Daoy (cell line): ENCODE results near the gene KRT72. TPM values are rescaled to one million over a fixed set of nuclear protein-coding genes. Genes with fewer than 3 reads are reported as not detected.
A peak's percentile ranks its signal among the peaks of the same experiment; 100 is the strongest.

Experiments used
- DNase-seq: peaks from one replicate; pipeline ENCODE4 v3.0.0-alpha.2; 2015; ENCODE audit warnings: low read depth
- total RNA-seq: library from RNA; depleted of rRNA; stranded (reverse); fragments of >200 nt; shearing (Covaris generic); gene quantifications from 2 replicates; pipeline ENCODE4 v1.2.3, GENCODE V29; 2014

Gene KRT72
- total RNA-seq, 1 experiment from 2014 or later = not detected

DNA sequence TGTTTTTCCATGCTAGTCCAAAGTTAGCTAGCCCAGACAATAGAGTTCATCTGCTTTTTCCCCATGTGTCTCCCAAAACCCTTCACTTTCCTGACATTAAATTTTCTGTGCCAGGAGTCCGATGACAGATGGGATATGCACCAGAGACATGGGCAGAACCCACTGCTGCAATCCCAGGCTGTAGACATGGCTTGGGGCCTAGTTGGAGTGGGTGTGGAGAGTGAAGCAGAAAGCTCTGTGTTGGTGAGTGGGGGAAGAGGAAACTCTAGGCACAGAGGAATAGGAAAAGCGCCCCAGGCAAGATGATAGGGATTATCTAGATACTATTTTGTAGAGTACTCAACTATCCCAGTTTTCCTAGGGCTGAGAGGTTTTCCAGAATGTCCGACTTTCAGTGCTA lies 22.8 kb downstream of the KRT72 start:
- no peak for DNase-seq

DNA sequence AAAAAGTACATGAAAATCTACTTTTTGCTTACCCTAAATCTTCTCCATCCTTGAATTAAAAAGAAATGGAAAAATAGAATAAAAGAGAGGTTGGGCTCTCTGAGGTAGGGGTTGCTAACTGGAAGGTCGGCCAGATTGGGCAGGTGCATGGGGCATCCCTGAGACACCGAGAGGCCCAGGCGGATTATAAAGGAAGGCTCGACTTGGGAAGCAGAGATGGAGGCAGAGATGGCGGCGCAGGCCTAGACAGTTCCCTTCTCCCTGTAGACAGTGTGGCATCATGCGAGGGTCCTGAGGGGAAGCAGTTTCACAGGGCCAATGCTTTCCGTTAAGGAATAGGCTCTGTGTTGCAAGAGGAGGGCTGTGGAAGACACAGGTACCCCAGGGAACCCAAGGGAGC lies 23.9 kb downstream of the KRT72 start:
- no peak for DNase-seq

DNA sequence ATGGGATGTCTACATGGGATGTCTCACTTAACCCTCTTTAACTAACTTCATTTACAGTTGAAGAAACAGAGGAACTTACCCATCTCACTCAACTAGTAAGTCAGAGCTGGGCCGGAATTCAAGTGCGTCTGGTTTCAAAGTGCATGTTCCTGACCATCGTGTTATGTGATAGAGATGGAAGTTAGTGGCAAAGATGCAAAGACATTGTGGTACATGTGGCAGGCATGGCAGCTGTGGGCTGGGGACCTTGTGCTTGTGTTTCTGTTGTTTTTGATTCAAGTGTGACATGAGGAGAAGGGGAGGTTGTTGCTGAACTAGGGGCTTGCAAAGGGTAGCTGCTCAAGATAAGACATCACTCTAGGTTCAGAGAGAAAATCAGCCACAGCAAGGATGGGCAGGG lies 25.3 kb downstream of the KRT72 start:
- no peak for DNase-seq

DNA sequence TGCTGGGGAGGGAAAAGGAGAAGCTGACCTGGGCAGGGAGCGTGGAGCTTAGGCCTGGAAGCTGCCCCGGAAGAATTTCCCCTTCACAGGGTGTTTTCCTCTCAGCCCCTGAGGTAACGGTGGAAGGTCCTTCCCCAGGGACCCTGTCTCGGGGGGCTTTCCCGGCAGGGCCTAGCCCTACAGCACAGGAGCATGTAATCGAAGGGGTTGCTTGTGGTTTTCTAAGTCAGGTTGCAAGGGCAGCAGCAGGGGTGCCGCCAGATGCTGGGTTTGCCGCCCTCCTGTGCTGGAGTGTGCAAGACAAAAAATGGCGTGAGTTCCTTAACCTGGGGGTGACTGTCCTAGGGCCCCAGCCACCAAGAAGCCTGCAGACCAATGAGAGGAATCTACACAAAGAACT lies 26.0 kb downstream of the KRT72 start:
- no peak for DNase-seq

DNA sequence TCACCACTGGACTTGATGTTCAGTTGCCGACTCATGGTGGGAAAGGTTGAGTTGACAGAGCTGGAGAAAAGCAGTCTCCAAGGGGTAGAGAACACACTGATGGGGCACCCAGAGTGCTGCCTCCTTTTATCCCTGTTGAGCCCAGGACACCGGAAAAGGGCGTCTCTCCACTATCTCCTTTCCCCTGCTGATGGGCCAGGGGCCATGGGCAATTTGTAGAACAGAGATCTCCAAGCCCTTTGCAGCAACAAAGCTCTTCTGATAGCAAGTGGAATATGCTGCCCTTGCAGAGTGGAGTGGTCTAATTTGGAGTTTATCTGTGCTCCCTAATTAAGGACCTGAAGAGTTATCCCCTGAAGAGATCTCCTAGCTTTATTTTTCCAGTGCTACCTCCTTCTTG lies 27.5 kb downstream of the KRT72 start, which contains the start of gene KRT74:
Gene KRT74, minus strand, starts transcription at position 101 of the 400 bp plus-strand sequence. Its CDS starts 66 bp downstream, at position 35.
- no peak for DNase-seq

DNA sequence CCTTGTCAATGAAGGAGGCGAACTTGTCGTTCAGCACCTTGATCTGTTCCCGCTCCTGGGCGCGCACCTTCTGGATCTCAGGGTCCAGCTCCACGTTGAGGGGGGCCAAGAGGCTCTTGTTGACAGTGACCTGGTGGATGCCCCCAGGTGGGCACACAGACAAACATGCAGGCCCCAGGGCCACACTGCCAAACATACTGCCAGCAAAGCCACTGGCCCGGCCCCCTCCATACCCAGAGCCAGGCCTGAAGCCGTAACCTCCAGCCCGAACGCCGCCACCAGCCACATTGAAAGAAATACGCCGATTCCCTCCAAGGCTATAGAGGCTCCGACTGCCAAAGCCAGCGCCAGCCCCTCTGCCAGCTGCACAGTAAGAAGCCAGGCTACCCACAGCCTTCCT lies 28.0 kb downstream of the KRT72 start:
- DNase-seq = no peak

DNA sequence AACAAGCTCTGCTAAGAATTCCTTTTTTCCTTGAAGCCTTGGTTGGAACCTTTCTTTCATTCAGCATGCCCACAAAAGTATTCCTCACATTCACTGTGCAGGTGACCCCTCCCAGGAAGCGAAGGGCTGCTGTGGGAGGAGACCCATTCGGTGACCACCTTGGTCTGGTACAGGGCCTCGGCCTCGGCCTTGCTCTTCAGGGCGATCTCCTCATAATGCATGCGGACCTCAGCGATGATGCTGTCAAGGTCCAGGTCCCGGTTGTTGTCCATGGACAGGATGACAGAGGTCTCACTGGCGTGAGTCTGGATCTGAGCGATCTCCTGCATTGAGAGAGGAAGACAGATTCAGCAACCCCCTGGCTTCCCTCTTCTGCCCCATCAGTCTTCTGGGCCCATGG lies 30.8 kb downstream of the KRT72 start:
- DNase-seq = no peak

DNA sequence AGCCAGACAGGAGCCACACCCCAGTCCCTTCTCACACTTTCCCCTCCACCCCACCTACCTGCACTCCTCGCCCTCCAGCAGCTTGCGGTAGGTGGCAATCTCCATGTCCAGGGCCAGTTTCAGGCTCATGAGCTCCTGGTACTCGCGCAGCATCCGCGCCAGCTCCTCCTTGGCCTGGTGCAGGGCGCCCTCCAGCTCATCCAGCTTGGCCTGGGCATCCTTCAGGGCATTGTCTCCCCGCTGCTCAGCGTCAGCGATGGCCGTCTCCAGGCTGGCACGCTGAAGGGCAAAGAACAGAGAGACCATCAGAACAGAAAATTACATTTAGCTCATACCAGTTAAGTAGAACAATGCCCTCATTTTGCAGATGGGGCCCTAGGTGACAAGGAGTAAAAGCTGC lies 33.2 kb downstream of the KRT72 start:
- no peak for DNase-seq

DNA sequence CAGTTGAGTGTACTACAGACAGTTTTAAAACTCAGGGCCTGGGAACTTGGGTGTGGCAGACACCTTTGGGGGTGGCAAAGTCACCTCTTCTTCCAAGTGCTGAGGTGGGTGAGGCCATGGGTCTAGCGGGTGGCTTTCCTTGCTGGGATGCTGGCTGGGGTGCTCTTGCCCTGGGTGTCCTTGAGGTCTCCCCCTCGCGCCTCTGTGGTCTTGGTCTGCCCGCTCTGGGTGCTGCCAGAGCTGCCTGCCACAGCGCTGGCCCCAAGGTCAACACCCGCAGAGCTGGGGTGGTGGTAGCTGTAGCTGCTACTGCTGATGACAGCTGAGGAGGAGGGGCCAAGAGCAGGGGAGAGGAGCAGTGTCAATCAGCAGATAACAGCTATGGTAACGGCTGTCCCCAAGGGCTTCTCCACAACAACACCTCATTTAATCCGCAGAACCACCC lies 34.4 kb downstream of the KRT72 start:
- DNase-seq = no peak

DNA sequence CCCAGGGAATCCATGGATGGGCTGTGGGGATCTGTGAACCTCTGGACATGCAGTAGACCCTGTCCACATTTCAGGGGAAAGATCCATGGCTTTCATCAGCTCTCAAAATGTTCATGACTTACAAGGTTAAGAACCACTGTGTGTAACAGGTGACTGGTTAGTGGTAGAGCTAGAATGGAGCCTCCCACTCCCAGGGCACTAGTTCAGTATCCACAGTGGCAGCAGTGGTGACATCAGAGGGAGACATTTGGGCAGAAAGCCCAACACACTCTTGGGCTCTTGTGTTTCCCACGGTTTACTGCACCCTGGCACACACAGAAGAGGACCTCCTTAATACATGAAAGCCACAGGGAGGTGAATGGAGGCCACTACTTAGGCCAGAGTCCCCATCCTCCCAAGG lies 36.7 kb downstream of the KRT72 start:
- no peak for DNase-seq

DNA sequence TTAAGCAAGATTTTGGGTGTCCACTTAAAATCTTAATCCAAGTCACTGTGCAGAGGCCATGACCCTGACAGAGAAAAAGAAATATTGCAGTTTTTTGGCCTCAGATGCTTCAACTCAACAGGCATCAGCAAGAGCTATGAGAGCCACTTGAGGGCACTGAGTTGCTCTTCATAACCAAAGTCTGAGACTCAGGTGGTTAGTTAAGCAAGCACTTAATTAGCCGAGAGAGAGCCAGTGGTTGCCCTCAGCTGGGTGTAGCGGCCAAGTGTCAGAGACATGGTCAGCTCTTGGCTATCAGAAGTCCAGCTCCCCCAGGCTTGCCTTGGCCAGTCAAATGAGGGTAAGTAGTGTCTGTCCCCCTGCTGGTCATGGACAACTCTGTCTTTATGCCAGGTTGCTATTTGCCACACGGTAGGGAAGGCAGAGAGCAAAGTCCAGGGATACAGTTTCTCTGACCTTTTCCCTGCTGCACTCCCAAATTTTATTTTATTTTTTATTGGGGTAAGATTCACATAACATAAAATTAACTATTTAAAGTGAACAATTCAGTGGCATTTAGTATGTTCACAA lies 39.3 kb downstream of the KRT72 start:
- peak; percentile 19 for DNase-seq

DNA sequence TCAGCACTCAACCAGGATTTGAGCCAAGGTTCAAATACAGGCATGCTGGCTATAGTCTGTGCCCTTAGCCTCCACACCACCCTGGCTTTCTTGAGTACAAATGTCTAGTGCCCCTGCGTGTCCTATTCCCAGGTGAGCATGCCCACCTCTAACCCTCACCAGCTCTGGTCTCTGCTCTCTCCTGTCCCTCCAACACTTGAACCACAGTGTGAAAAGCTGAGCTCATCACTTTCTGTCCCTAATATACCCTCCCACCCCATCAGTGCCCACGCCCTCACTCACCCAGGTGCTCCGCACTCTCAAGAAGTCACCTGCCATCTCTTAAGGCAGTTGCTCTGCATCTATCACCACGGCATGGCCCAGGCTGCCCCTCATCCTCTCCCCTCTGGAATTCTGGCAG lies 41.3 kb downstream of the KRT72 start:
- no peak for DNase-seq

DNA sequence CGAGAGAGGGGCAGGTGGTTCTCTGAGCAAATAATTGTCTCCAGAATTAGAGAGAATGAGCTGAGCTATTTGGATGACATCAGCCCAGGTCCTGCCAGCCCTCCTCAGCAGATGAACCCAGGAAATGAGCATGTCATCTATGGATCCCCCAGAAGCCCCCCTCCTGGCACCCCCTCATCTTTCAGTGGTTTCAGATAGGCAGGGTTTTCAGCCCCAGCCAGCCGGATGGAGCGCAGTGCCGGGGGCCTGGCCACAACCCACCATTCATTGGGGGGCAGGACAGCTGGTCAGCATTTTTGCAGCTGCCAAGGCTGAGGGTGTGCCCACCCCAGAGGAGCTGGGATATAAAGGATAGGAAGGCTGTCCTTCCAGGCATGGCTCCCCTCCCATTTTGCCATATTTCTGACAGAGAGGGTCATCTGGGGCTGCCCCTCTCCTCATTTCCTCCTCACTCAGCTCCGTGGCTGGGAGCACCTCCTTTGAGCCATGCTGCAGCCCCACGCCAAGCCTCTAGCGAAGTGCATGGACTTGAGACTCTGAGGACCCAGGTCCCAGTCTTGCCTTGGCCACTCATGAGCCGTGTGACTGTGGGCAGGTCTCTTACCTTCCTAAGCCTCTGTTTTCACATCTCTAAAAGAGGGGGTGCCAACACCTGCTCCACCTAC lies 42.4 kb downstream of the KRT72 start:
- no peak for DNase-seq

DNA sequence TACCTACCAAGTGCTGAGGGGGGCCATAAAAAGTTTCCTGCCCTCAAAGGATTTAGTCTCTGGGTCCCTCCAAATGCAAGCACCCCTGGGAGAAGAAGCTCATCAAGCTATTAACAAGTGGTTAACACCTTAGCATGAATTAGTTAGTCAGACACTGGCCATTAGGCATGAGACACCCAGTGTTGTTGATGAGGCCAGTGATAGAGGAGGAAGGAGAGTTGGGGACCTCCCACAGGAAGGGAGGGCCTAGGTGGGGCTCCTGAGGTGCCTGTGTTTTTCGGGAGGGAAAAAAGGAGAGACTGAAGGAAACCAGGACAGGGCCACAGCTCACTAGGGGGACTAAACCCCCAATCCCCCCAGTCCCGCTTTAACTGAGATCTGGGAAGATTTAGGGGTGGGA lies 43.8 kb downstream of the KRT72 start:
- DNase-seq = no peak

DNA sequence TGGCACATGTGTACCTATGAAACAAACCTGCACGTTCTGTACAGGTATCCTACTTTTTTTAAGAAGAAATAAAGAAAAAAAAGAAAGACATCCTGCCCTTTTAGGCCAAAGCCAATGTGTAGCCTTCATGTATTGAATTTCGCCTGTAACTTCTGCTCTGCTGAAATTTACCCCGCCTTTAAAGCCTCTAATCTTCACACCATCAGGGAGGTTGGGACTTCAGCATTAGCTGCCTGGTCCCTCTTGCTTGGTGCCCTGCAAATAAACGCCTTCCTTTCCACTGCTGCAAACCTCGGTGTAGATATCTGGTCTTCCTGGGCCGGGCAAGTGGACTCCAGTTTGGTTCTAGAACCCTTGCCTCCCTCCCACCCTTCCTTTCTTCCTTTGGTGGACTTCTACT lies 45.7 kb downstream of the KRT72 start:
- no peak for DNase-seq

DNA sequence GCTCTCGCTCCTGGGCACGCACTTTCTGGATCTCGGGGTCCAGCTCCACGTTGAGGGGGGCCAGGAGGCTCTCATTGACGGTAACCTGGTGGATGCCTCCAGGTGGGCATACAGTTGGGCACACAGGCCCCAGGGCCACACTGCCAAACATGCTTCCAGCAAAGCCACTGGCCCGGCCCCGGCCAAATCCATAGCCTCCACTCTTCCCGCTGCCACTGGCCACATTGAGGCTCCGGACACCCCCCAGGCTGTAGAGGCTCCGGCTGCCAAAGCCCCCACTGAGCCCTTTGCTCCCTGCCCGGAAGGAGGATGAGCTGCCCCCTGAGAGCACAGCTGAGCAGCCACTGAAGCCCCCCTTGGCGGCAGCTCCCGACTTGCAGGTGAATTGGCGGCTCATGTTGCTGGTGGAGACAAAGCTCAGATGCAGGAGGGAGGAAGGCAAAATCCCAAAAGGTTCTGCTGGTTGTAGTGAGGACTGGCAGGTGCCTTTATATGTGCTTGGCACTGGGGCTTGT lies 48.5 kb downstream of the KRT72 start, which contains the start of gene KRT71:
Gene KRT71, minus strand, starts transcription at position 465 of the 515 bp plus-strand sequence. Its CDS starts 68 bp downstream, at position 397.
- no peak for DNase-seq

DNA sequence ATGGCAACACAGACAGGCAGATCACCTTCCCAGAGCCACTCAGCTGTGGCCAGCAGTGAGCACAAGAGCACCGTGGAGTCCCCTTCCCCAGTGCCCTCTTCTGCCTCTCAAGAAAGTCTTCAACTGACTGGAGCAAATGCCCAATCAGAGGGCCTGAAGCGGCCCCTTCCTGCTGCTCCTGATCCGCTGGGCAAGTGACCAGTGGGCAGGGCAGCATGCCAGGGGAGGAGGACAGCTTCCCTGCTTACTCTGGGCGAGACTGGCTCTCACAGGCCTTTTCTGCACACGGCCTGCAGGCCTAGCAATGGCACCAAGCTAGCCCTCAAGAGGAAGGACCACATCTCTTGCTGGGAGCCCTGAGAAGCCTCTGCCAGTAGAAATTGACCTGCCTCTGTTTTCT lies 49.2 kb downstream of the KRT72 start:
- DNase-seq = no peak

DNA sequence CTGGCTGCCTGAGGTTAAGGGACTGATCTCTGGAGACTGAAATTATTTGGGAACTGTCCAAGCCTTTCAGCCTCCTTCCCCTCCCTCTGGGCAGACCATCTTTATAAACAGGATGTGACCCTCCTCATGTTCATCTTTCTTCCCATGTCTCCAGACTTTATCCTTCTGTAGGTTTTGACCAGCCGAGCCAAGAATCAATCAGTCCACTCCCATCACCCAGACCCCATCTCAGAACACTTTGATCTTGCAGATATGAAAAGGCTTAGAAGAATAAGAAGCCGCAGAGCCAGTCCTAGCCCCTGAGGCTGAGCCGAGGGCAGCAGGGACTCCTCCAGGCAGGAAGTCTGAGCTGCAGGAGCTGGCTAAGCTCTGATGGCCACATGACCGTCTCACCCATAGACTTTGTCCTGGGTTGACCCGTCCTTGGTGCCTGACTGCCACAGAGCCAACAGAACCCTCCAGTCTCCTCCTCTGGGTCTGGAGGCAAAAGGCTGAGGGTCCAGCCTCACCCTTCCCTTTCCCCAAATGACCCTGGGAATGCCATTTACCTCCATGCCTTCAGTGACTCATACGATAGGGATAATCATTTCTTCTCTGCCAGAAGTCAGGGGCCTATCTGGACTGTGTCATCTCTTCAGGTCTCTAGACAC lies 49.9 kb downstream of the KRT72 start:
- DNase-seq = peak; percentile 14

DNA sequence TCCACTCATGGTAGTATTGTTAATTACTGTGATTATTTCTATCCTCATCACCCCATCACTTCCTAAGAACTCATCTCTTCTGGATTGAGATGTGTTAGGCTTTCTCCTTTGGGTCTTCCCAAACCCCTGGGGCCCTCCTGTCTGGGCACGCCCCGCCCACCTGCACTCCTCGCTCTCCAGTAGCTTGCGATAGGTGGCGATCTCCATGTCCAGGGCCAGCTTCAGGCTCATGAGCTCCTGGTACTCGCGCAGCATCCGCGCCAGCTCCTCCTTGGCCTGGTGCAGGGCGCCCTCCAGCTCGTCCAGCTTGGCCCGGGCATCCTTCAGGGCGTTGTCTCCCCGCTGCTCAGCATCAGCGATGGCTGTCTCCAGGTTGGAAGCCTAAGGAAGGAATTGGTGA lies 55.1 kb downstream of the KRT72 start:
- no peak for DNase-seq

DNA sequence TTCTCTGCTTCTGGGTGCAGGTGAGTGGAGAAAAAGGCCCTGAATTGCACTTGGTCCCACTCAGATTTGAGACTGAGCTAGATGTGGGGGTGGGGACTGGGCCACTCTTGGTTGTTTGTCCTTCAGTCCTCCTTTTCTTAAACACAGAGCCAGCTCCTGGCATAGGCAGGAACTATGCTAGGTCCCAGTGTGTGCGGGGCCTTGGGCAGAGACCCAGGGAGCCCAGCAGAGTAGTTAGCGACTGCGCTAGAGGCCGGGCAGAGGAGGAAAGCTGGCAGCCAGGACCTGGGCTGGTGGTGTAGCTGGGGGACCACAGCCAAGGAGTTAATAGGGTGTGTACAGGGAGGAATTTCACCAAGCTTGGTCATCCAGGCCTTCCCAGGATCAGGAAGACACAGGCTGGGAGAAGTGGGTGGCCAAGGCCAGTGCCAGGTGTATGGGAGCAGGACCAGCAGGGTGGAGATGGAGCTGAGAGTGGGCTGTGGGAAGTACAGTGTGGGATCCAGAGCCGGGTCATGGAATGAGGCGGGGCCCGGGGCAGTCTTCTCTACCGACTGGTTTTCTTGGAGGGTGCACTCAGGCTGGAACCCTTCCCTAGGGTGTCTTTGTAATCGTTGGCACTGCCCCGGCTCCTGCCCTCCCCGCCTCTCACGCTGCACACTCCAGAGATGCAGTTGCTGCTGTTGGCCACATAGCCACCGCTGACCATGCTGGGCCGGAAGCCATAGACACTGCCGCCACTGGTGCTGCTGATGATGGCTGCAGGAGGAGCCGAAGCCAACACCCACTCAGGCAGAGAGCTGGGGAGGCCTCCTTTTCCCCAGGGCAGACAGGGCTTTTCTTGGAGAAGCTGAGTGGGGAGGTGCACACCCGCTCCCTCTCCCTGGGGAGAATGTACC lies 57.0 kb downstream of the KRT72 start:
- peak; percentile 43 for DNase-seq

DNA sequence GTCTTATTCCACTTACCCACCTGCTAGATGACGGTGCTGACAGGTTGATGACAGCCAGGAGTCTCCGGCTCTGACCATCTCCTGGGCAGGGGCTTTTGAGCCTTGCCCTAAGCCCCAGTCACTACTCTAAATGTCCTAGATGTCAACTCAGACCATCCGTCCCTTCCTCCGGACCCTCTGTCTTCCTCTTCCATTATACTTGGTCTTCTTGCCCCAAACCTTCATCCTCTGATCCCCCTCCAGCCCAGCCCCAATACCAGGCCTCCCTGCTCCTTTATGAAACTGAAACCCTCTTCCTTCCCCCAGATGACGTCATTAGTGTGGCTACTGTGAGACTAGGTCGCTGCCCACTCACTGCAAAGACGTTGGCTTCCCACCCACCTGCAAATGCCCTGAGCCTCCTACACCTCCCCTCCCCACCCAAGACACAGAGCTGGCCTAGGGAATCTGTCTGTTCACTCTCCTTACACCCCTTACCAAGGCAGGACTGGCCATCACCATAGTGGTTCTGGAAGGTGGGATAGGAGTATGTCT lies 58.4 kb downstream of the KRT72 start:
- no peak for DNase-seq

DNA sequence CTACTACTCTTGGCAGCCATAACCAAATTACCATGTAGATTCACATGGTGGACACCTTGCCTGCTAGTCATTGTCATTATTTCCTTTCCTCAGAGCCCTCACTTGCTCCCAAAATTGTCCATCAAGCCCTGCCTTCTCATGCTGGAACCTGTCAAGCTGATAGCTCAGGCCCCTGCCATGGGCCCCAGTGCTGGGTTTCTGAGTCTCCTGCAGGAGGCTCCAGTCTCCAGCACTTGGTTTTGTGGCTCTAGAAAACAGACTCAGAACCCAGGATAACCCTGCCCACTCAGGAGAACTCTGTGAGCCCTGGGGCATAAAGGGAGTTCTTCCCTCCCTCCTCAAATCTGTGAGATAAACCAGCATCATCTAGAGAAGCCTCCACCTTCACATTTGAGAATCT lies 59.1 kb downstream of the KRT72 start:
- DNase-seq = no peak
